ENCODE measurements around the gene CIAO3. TPM values are rescaled to one million over a fixed set of nuclear protein-coding genes. Genes with fewer than 3 reads are reported as not detected.
"Not testable (repeated sequence)": the region's sequence is repeated elsewhere in the genome, so short reads cannot be mapped to it uniquely, and the experiment has no call there.

CIAO3 gene
- total RNA-seq, 1 experiment from 2014 or later: 44.5 TPM

GRCh38 chr16:776824-777223 is 36.0 kb upstream of the CIAO3 start:
- TF ChIP-seq CTCF (IDR thresholded peaks at IDR 0.05; ENCODE audit: insufficient read depth in 1 of 2, low read depth in 1 of 2, low read length in 1 of 2, severe bottlenecking in 1 of 2, unreplicated experiment in 1 of 2): no peak
- CTCF ChIA-PET: no interaction called here
- no peaks in the 10 kb centered on the region for H3K27me3 ChIP-seq (replicated peaks; ENCODE audit: control insufficient read depth, insufficient read depth, low read length)
- Mint-ChIP-seq H3K4me3 (ENCODE audit: unreplicated experiment) (no peak overlapping the region), H3K36me3 (ENCODE audit: insufficient read depth, unreplicated experiment) (peaks cover 6% of the 10 kb centered on the region), H3K27me3 (ENCODE audit: insufficient read depth, unreplicated experiment) (no peaks in the 10 kb centered on the region), H3K4me1 (ENCODE audit: low read depth, unreplicated experiment) (no peaks in the 10 kb centered on the region), H3K9me3 (ENCODE audit: unreplicated experiment) (no peaks in the 10 kb centered on the region), H3K27ac (ENCODE audit: unreplicated experiment) (no peak overlapping the region)
- no peak overlapping the region for H3K4me3 ChIP-seq (ENCODE audit: low read depth, low read length)
- H3K9me3 ChIP-seq: no peaks in the 10 kb centered on the region
- no TSS peak for BruUV-seq (replicated peaks)
- no peaks in the 10 kb centered on the region for H3K36me3 ChIP-seq (ENCODE audit: control insufficient read depth, insufficient read depth, low read length)
- POLR2A ChIA-PET: no interaction called here
- no peak for DNase-seq
- intact Hi-C loops (cut with micrococcal nuclease; ENCODE audit: unreplicated experiment): no loop called here
- 0 out of 2 replicates have a peak, but pooled peaks cover 3% of the 10 kb centered on the region for H3K4me1 ChIP-seq

- H3K4me3 Mint-ChIP-seq (ENCODE audit: unreplicated experiment); H3K4me3 ChIP-seq (ENCODE audit: low read depth, low read length); H3K4me1 Mint-ChIP-seq (ENCODE audit: low read depth, unreplicated experiment); H3K36me3 Mint-ChIP-seq (ENCODE audit: insufficient read depth, unreplicated experiment); H3K9me3 Mint-ChIP-seq (ENCODE audit: unreplicated experiment); H3K27me3 ChIP-seq (replicated peaks; ENCODE audit: control insufficient read depth, insufficient read depth, low read length); intact Hi-C loops (cut with micrococcal nuclease; ENCODE audit: unreplicated experiment); CTCF ChIA-PET; H3K27ac Mint-ChIP-seq (ENCODE audit: unreplicated experiment); DNase-seq; H3K36me3 ChIP-seq (ENCODE audit: control insufficient read depth, insufficient read depth, low read length); H3K9me3 ChIP-seq; H3K27me3 Mint-ChIP-seq (ENCODE audit: insufficient read depth, unreplicated experiment); POLR2A ChIA-PET; BruUV-seq (replicated peaks); H3K4me1 ChIP-seq: not testable (repeated sequence)
These were observed 35.5 kb upstream of the CIAO3 start for GRCh38 chr16:776298-776697.

- no peaks in the 10 kb centered on the region for H3K4me1 Mint-ChIP-seq (ENCODE audit: low read depth, unreplicated experiment)
- H3K36me3 ChIP-seq (ENCODE audit: control insufficient read depth, insufficient read depth, low read length): no peaks in the 10 kb centered on the region
- H3K9me3 ChIP-seq: no peaks in the 10 kb centered on the region
- H3K27me3 Mint-ChIP-seq (ENCODE audit: insufficient read depth, unreplicated experiment): no peaks in the 10 kb centered on the region
- H3K36me3 Mint-ChIP-seq (ENCODE audit: insufficient read depth, unreplicated experiment): no peaks in the 10 kb centered on the region
- no peaks in the 10 kb centered on the region for H3K9me3 Mint-ChIP-seq (ENCODE audit: unreplicated experiment)
- no peak overlapping the region for H3K4me3 ChIP-seq (ENCODE audit: low read depth, low read length)
- 0 out of 2 replicates have a peak, but pooled peaks cover 3% of the 10 kb centered on the region for H3K4me1 ChIP-seq
- DNase-seq: no peak
- no peak for TF ChIP-seq CTCF (IDR thresholded peaks at IDR 0.05; ENCODE audit: insufficient read depth in 1 of 2, low read depth in 1 of 2, low read length in 1 of 2, severe bottlenecking in 1 of 2, unreplicated experiment in 1 of 2)
- BruUV-seq (replicated peaks): no TSS peak
- ChIA-PET CTCF (no interaction called here), POLR2A (no interaction called here)
- H3K4me3 Mint-ChIP-seq (ENCODE audit: unreplicated experiment): no peak overlapping the region
- intact Hi-C loops (cut with micrococcal nuclease; ENCODE audit: unreplicated experiment): no loop called here
- H3K27ac Mint-ChIP-seq (ENCODE audit: unreplicated experiment): no peak overlapping the region
- no peaks in the 10 kb centered on the region for H3K27me3 ChIP-seq (replicated peaks; ENCODE audit: control insufficient read depth, insufficient read depth, low read length)
These were observed 34.5 kb upstream of the CIAO3 start for GRCh38 chr16:775236-775796.
